ENCODE data around the gene THSD4. TPM values are rescaled to one million over a fixed set of nuclear protein-coding genes. Genes with fewer than 3 reads are reported as not detected.
"Not testable (repeated sequence)": the region's sequence is repeated elsewhere in the genome, so short reads cannot be mapped to it uniquely, and the experiment has no call there.

The THSD4 gene
- total RNA-seq, 4 donors from 2014 or later = 16.6 to 25.3 (median 24.1) TPM

DNA sequence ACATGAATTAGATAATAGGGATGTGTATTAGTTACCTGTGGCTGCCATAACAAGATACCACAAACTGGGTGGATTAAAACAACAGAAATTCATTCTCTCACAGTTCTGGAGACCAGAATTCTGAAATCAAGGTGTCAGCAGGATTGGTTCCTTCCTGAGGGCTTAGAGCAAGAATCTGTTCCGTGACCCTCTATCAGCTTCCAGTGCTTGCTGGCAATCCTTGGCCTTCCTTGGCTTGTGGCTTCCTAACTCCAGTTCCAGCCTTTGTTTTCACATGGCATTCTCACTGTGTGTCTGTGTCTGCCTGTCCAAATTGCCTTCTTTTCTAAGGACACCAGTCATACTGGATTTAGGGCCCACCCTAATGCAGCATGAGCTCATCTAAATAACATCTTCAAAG is 600.6 kb downstream of the THSD4 start:
- 50% methylated on average over 1 of the region's 1 CpG for WGBS
- TF ChIP-seq POLR2AphosphoS5 (IDR thresholded peaks at IDR 0.05) = no peak
- TF ChIP-seq, protein P1, sequence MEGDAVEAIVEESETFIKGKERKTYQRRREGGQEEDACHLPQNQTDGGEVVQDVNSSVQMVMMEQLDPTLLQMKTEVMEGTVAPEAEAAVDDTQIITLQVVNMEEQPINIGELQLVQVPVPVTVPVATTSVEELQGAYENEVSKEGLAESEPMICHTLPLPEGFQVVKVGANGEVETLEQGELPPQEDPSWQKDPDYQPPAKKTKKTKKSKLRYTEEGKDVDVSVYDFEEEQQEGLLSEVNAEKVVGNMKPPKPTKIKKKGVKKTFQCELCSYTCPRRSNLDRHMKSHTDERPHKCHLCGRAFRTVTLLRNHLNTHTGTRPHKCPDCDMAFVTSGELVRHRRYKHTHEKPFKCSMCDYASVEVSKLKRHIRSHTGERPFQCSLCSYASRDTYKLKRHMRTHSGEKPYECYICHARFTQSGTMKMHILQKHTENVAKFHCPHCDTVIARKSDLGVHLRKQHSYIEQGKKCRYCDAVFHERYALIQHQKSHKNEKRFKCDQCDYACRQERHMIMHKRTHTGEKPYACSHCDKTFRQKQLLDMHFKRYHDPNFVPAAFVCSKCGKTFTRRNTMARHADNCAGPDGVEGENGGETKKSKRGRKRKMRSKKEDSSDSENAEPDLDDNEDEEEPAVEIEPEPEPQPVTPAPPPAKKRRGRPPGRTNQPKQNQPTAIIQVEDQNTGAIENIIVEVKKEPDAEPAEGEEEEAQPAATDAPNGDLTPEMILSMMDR (IDR thresholded peaks at IDR 0.05) = no peak
- no peak for TF ChIP-seq EP300 (IDR thresholded peaks at IDR 0.05)
- TF ChIP-seq POLR2A (IDR thresholded peaks at IDR 0.05) = no peak
- Histone ChIP-seq H3K4me1 (peaks cover 10% of the 10 kb centered on the region), H3K4me3 (no peak overlapping the region), H3K9me3 (no peaks in the 10 kb centered on the region), H3K36me3 (no peaks in the 10 kb centered on the region), H3K27me3 (no peaks in the 10 kb centered on the region), H3K27ac (peak overlapping the region; percentile 39)
- DNase-seq (ENCODE audit: low spot score in 2 of 2) = no peak

DNA sequence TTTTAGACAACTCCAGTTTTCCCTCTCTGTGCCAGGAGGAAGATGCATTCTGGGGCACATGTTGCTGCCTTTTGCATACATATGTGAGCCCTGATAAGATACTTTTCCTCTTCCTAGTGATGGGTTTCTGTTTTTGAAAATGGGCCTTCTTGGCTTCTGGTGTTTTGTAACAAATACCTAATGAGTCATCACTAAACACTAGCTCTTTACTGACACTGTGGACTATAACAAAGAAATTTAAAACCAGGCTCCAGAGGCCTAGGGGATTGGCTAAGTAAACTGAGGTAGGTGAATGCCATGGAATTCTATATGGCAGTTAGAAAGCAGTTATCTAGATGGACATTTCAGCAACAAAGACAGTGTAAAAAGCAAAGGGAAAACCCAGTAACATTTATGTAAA is 601.7 kb downstream of the THSD4 start:
- Histone ChIP-seq H3K9me3 (no peaks in the 10 kb centered on the region), H3K4me3 (no peak overlapping the region), H3K27me3 (no peaks in the 10 kb centered on the region), H3K36me3 (no peaks in the 10 kb centered on the region), H3K27ac (peak overlapping the region; percentile 39), H3K4me1 (peaks cover 10% of the 10 kb centered on the region)
- TF ChIP-seq EP300 (IDR thresholded peaks at IDR 0.05) (no peak), POLR2A (IDR thresholded peaks at IDR 0.05) (no peak), POLR2AphosphoS5 (IDR thresholded peaks at IDR 0.05) (no peak)
- TF ChIP-seq, protein P1 (IDR thresholded peaks at IDR 0.05) = no peak
- no peak for DNase-seq (ENCODE audit: low spot score in 2 of 2)

DNA sequence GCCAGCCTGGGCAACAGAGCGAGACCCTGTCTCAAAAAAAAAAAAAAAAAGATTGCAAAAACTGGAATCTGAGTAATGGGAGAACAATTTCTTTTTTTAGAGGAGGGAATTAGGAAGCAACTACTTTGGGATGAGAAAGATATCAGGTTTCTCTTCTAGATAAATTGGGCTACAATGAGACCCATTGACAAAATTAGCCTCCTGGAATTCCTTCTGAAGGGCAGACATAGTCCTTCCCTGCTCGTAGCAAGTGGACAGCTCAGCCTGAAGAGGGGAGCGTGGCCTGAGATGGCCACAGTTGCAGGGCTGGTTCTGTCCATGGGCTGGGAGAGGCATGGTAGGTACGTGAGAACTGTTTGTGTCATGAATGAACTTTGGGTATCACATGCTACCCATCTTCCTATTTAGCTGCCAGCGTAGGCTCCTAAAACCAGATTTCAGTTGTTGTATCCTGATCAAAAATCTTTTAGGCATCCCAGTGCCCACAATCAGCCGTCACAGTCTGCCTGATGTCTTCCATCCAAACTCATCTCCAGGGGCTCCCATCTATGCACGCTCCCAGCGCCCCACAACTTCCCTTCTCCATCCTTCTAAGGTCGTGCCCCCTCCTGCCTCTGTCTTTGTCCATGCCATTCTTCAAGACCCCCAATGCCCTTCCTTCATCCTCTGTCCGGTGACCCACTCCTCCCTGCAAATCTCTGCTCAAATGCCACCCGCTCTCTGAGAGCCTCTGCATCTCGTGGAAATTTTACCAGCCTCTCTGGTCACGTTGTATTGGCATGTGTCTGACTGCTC is 603.0 kb downstream of the THSD4 start:
- DNase-seq (ENCODE audit: low spot score in 2 of 2) = no peak
- Histone ChIP-seq H3K36me3 (no peaks in the 10 kb centered on the region), H3K4me1 (peaks cover 7% of the 10 kb centered on the region), H3K9me3 (no peaks in the 10 kb centered on the region), H3K27me3 (no peaks in the 10 kb centered on the region), H3K27ac (no peak overlapping the region), H3K4me3 (no peak overlapping the region)
- 85% methylated on average over 13 of the region's 13 CpGs for WGBS
- TF ChIP-seq POLR2AphosphoS5 (IDR thresholded peaks at IDR 0.05) (no peak), POLR2A (IDR thresholded peaks at IDR 0.05) (no peak), EP300 (IDR thresholded peaks at IDR 0.05) (no peak)
- TF ChIP-seq, protein P1 (IDR thresholded peaks at IDR 0.05) = no peak

DNA sequence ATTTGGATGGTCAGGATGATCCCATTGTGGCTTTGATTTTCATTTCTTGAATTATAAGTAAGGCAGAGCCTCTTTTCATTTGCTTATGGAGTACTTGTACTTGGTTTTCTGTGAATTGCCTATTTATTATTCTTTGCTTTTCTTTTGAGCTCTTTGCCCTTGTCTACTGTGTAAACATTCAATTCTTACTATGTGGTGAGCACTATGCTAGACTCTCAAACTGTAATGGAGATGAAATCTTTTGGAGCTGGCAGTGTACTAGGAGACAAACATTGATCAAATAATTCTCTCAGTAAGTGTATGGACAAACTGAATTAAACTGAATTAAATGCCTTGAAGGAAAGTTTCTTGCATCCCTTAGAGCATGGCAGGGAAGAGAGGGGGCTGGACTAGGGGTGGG is 608.1 kb downstream of the THSD4 start:
- no peaks in the 10 kb centered on the region for H3K4me1 ChIP-seq
- H3K27ac ChIP-seq = no peak overlapping the region
- no peaks in the 10 kb centered on the region for H3K36me3 ChIP-seq
- no peaks in the 10 kb centered on the region for H3K27me3 ChIP-seq
- no peaks in the 10 kb centered on the region for H3K9me3 ChIP-seq
- no peak for DNase-seq (ENCODE audit: low spot score in 2 of 2)
- no peak for TF ChIP-seq POLR2AphosphoS5 (IDR thresholded peaks at IDR 0.05)
- TF ChIP-seq, protein P1 (IDR thresholded peaks at IDR 0.05) = no peak
- TF ChIP-seq EP300 (IDR thresholded peaks at IDR 0.05) = no peak
- TF ChIP-seq POLR2A (IDR thresholded peaks at IDR 0.05) = no peak
- H3K4me3 ChIP-seq = no peak overlapping the region

DNA sequence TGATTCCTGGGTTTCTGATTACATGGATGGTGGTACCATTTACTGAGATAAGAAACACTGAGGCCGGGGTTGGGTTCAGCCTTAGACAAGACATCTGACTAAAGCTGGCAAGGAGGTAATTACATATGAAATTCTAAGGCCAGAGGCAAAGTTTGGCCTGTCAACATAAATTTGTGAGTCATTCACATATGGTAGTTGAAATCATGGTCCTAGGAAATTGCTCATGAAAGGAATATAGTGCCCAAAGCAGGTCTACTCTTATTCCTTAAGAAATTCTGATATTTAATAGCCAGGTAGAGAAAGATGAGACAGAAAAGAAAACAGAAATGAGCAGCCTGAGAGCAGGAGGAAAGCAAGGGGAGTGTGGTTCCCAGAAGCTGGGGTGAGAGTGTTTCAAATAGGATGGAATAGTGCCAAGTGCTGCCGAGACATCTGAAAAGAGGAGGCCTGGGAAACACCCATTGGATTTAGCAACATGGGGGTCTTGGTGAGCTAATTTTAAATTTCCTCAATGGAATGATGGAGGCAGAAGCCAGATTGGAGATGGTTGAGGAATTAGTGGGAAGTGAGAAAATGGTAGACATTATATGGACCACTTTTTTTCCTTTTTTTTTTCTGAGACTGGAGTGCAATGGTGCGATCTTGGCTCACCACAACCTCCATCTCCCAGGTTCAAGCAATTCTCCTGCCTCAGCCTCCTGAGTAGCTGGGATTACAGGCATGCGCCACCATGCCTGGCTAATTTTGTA is 610.1 kb downstream of the THSD4 start:
- H3K4me3 ChIP-seq; H3K9me3 ChIP-seq; DNase-seq (ENCODE audit: low spot score in 2 of 2); H3K27ac ChIP-seq; H3K27me3 ChIP-seq; H3K36me3 ChIP-seq; H3K4me1 ChIP-seq: not testable (repeated sequence)
- 69% methylated on average over 4 of the region's 4 CpGs for WGBS

Measured in suprapubic skin (tissue), 4 donors.